Vagina (tissue), 2 donors: ENCODE results near the gene AMIGO2. TPM values are rescaled to one million over a fixed set of nuclear protein-coding genes. Genes with fewer than 3 reads are reported as not detected.
A peak's percentile ranks its signal among the peaks of the same experiment; 100 is the strongest.

Experiments used
- DNase-seq, 2 donors: peaks; one replicate each; pipeline ENCODE4 v3.0.0-alpha.2; 2017; ENCODE audit errors: extremely low spot score in 2 of 2
- H3K27ac ChIP-seq: fragments of 200-600 bp; sonication (generic); one replicate; pipeline ENCODE4 v1.5.1; 2019
- H3K27me3 ChIP-seq: fragments of 200-600 bp; sonication (generic); one replicate; pipeline ENCODE4 v1.5.1; 2019
- H3K36me3 ChIP-seq, 2 donors: fragments of 200-600 bp; sonication (generic); one replicate each; pipeline ENCODE4 v1.5.1; 2017 to 2019
- H3K4me1 ChIP-seq: fragments of 200-600 bp; sonication (generic); one replicate; pipeline ENCODE4 v1.5.1; 2019
- H3K4me3 ChIP-seq, 2 donors: fragments of 200-600 bp; sonication (generic); 1 replicate in 1 of 2; 2 replicates in 1 of 2; pipeline ENCODE4 v1.5.1; 2016 to 2019
- H3K9me3 ChIP-seq: fragments of 200-600 bp; sonication (generic); one replicate; pipeline ENCODE4 v1.5.1; 2019
- POLR2A ChIP-seq, 2 donors: fragments of 450-650 bp; IDR thresholded peaks; one replicate each; pipeline ENCODE4 v1.6.1; 2017; ENCODE audit warnings: antibody characterized with exemption in 2 of 2, mild to moderate bottlenecking in 2 of 2, moderate library complexity in 2 of 2
- POLR2AphosphoS5 ChIP-seq, 2 donors: sonication (generic); formaldehyde crosslinking; IDR thresholded peaks; one replicate each; pipeline ENCODE4 v1.9.0; 2017; ENCODE audit warnings: antibody characterized with exemption in 2 of 2, mild to moderate bottlenecking in 2 of 2, low read depth in 1 of 2; ENCODE audit not compliant: insufficient read depth in 1 of 2
- intact Hi-C: fragments of 100-400 bp; cut with DNase I; formaldehyde crosslinking; loops from one replicate; pipeline ENCODE4 v1.15.1; 2023
- total RNA-seq: library from RNA; depleted of rRNA; stranded (reverse); fragments of >200 nt; gene quantifications from one replicate; pipeline ENCODE4 v1.2.3, GENCODE V29; 2016
- TF ChIP-seq, protein P1 (sequence below), 3 experiments: fragments of 450-650 bp in 2 of 3; fragments of 200-600 bp in 1 of 3; sonication (generic) in 1 of 3; IDR thresholded peaks; one replicate each; pipeline ENCODE4 v1.5.1; 2017 to 2019; ENCODE audit warnings: antibody characterized with exemption in 3 of 3, mild to moderate bottlenecking in 2 of 3, moderate library complexity in 2 of 3

The AMIGO2 gene
- total RNA-seq, 1 donor from 2014 or later, result 20.4 TPM

DNA sequence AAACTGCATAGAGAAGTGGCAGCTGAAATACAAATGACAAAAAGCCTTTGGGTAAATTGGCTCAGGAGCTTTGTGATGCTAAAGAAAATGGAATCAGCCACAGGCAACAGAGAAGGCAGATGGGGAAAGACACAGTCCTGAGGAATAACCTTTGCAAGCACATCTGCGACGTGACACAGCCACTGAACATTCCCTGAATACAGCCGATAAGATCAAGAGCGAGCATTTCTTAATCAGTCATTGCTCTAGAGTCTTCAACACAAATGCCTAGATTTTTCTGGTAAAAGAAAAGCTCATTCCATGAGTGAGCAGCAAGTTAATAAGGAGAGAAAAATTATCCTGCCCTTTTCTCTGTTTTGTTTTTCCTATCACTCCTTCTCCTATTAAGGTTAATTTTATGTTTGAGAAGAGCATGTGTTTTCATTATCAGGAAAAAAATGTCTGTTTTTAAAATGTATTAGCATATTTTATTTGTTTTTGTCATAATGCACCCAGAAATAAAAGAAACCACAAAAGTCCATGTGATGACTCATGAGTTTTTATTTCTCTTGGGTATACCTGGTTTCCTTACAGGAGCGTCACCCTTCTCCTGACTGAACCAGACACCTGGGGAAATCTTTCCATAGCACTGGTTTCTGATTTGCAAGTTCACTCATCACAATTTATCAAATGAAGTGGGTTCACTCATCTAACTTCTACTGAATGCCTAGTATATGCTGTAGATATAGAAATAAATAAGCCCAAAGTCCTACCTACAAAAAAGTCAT, 45.8 kb downstream of the AMIGO2 start:
- H3K27me3 ChIP-seq, result no peaks in the 10 kb centered on the region
- H3K9me3 ChIP-seq, result no peaks in the 10 kb centered on the region
- no peaks in the 10 kb centered on the region for H3K36me3 ChIP-seq
- H3K4me3 ChIP-seq, result no peak overlapping the region
- TF ChIP-seq, protein P1, sequence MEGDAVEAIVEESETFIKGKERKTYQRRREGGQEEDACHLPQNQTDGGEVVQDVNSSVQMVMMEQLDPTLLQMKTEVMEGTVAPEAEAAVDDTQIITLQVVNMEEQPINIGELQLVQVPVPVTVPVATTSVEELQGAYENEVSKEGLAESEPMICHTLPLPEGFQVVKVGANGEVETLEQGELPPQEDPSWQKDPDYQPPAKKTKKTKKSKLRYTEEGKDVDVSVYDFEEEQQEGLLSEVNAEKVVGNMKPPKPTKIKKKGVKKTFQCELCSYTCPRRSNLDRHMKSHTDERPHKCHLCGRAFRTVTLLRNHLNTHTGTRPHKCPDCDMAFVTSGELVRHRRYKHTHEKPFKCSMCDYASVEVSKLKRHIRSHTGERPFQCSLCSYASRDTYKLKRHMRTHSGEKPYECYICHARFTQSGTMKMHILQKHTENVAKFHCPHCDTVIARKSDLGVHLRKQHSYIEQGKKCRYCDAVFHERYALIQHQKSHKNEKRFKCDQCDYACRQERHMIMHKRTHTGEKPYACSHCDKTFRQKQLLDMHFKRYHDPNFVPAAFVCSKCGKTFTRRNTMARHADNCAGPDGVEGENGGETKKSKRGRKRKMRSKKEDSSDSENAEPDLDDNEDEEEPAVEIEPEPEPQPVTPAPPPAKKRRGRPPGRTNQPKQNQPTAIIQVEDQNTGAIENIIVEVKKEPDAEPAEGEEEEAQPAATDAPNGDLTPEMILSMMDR (IDR thresholded peaks at IDR 0.05), result no peak
- intact Hi-C loops, result loop anchor here (10.0 kb wide), 1 partner anchor 271 kb away; no protein-coding TSS in a partner anchor
- H3K4me1 ChIP-seq, result peaks cover 6% of the 10 kb centered on the region
- no peak overlapping the region for H3K27ac ChIP-seq
- no peak for DNase-seq

DNA sequence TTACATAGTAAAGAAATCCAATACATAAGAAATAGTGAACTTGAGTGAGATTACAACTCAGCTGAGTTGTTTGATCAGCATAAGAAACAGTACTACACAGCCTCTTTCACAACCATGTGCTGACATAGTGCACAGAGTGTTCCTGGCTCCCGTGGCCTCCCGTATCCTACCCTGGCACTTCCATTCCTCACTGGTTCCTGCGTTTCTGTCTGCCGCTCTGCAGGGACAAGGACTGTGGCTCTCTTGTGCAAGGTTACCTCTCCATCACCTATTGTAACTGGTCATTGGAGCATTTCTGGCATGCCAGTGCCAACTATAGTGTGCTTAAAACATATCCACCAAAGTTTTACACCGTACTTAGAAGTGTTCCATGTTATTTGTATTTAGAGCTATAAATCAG, 46.7 kb downstream of the AMIGO2 start:
- Histone ChIP-seq H3K27ac (no peak overlapping the region), H3K36me3 (no peaks in the 10 kb centered on the region), H3K9me3 (no peaks in the 10 kb centered on the region), H3K27me3 (no peaks in the 10 kb centered on the region), H3K4me1 (peaks cover 6% of the 10 kb centered on the region), H3K4me3 (no peak overlapping the region)
- intact Hi-C loops, result loop anchor here (10.0 kb wide), 1 partner anchor 272 kb away; no protein-coding TSS in a partner anchor
- no peak for DNase-seq
- TF ChIP-seq POLR2AphosphoS5 (IDR thresholded peaks at IDR 0.05; ENCODE audit: insufficient read depth in 1 of 2, low read depth in 1 of 2), result peak in 1 of 2 donors; percentile 16
- TF ChIP-seq, protein P1 (IDR thresholded peaks at IDR 0.05), result no peak

DNA sequence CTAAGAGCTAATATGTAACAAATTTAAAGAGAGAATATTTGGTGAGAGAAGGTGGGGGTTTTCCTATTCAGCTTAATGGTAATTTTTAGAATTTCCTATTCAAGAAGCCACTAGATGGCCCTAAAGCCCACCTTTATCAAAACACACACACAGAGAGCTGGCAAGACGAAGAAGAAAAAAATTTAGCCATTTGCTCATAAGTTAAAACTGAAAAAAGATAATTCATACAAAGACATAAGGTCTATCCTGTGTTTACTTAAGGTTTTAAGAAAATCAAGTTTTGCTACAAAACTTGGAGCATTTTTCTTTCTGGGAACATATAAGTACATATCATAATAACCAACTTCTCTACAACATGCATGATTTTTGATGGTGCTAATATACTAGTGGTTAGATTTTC, 47.1 kb downstream of the AMIGO2 start:
- H3K27ac ChIP-seq, result no peak overlapping the region
- peaks cover 6% of the 10 kb centered on the region for H3K4me1 ChIP-seq
- H3K9me3 ChIP-seq, result no peaks in the 10 kb centered on the region
- intact Hi-C loops, result loop anchor here (10.0 kb wide), 1 partner anchor 272 kb away; no protein-coding TSS in a partner anchor
- H3K27me3 ChIP-seq, result no peaks in the 10 kb centered on the region
- TF ChIP-seq POLR2A (IDR thresholded peaks at IDR 0.05) (no peak), POLR2AphosphoS5 (IDR thresholded peaks at IDR 0.05; ENCODE audit: insufficient read depth in 1 of 2, low read depth in 1 of 2) (peak in 1 of 2 donors; percentile 23)
- TF ChIP-seq, protein P1 (IDR thresholded peaks at IDR 0.05), result peak in 2 of 3 experiments; percentile 32 to 67
- H3K4me3 ChIP-seq, result no peak overlapping the region
- no peak for DNase-seq
- H3K36me3 ChIP-seq, result no peaks in the 10 kb centered on the region

GRCh38 chr12:47029903-47030302, 49.9 kb downstream of the AMIGO2 start:
- no peak overlapping the region for H3K4me3 ChIP-seq
- H3K27me3 ChIP-seq, result no peaks in the 10 kb centered on the region
- no peak for DNase-seq
- H3K27ac ChIP-seq, result no peak overlapping the region
- no peaks in the 10 kb centered on the region for H3K36me3 ChIP-seq
- H3K4me1 ChIP-seq, result peaks cover 2% of the 10 kb centered on the region
- intact Hi-C loops, result loop anchor here (10.0 kb wide), 1 partner anchor 275 kb away; no protein-coding TSS in a partner anchor
- H3K9me3 ChIP-seq, result no peaks in the 10 kb centered on the region
- TF ChIP-seq POLR2A (IDR thresholded peaks at IDR 0.05), result no peak

GRCh38 chr12:47028981-47029708, 50.6 kb downstream of the AMIGO2 start:
- Histone ChIP-seq H3K4me3 (no peak overlapping the region), H3K27me3 (no peaks in the 10 kb centered on the region), H3K4me1 (no peaks in the 10 kb centered on the region), H3K36me3 (no peaks in the 10 kb centered on the region), H3K9me3 (no peaks in the 10 kb centered on the region), H3K27ac (no peak overlapping the region)
- intact Hi-C loops, result no loop called here
- no peak for DNase-seq
- TF ChIP-seq POLR2AphosphoS5 (IDR thresholded peaks at IDR 0.05; ENCODE audit: insufficient read depth in 1 of 2, low read depth in 1 of 2) (no peak), POLR2A (IDR thresholded peaks at IDR 0.05) (no peak)
- TF ChIP-seq, protein P1 (IDR thresholded peaks at IDR 0.05), result no peak
